HEK293T (cell line): ENCODE results near the gene IGF1R.

Experiments
- CTCF ChIA-PET: fragments of 350-600 bp; formaldehyde crosslinking; extraction: SDS; loops from one replicate; lab custom pipeline; 2021; ENCODE audit warnings: antibody characterized with exemption, inconsistent platforms; lab: Yijun Ruan, JAX
- POLR2A ChIA-PET: fragments of 350-600 bp; formaldehyde crosslinking; extraction: SDS; loops from one replicate; lab custom pipeline; 2020; ENCODE audit warnings: antibody characterized with exemption, inconsistent platforms; lab: Yijun Ruan, JAX
- DNase-seq: peaks from one replicate; pipeline ENCODE4 v3.0.0; 2012; ENCODE audit warnings: mixed read lengths; ENCODE audit errors: extremely low spot score
- ARNT ChIP-seq: fragments of 450-650 bp; IDR thresholded peaks from 2 replicates; pipeline ENCODE4 v1.6.1; 2017; ENCODE audit warnings: mild to moderate bottlenecking
- BHLHE40 ChIP-seq: fragments of 450-650 bp; IDR thresholded peaks from 2 replicates; pipeline ENCODE4 v1.6.1; 2016; ENCODE audit warnings: mild to moderate bottlenecking, moderate library complexity, borderline replicate concordance
- CTBP1 ChIP-seq: fragments of 450-650 bp; IDR thresholded peaks from 2 replicates; pipeline ENCODE4 v1.6.1; 2016; ENCODE audit warnings: borderline replicate concordance
- ELF4 ChIP-seq: fragments of 450-650 bp; IDR thresholded peaks from 2 replicates; pipeline ENCODE4 v1.6.1; 2017; ENCODE audit warnings: antibody characterized with exemption
- FOXA1 ChIP-seq: fragments of 450-650 bp; IDR thresholded peaks from 2 replicates; pipeline ENCODE4 v1.6.1; 2016; ENCODE audit warnings: mild to moderate bottlenecking
- FOXK2 ChIP-seq: fragments of 450-650 bp; IDR thresholded peaks from 2 replicates; pipeline ENCODE4 v1.6.1; 2016; ENCODE audit warnings: mild to moderate bottlenecking
- FOXM1 ChIP-seq: fragments of 450-650 bp; IDR thresholded peaks from 2 replicates; pipeline ENCODE4 v1.6.1; 2017; ENCODE audit warnings: mild to moderate bottlenecking, borderline replicate concordance
- HDGF ChIP-seq: fragments of 450-650 bp; IDR thresholded peaks from 2 replicates; pipeline ENCODE4 v1.6.1; 2017; ENCODE audit warnings: antibody characterized with exemption, borderline replicate concordance
- L3MBTL2 ChIP-seq: fragments of 450-650 bp; conservative IDR thresholded peaks from 2 replicates; pipeline ENCODE4 v1.6.1; 2016; ENCODE audit warnings: mild to moderate bottlenecking
- LEF1 ChIP-seq: fragments of 450-650 bp; IDR thresholded peaks from 2 replicates; pipeline ENCODE4 v1.6.1; 2017; ENCODE audit warnings: mild to moderate bottlenecking, borderline replicate concordance
- NFRKB ChIP-seq: fragments of 450-650 bp; IDR thresholded peaks from 2 replicates; pipeline ENCODE4 v1.6.1; 2016; ENCODE audit warnings: mild to moderate bottlenecking, moderate library complexity
- SP1 ChIP-seq: fragments of 450-650 bp; IDR thresholded peaks from 2 replicates; pipeline ENCODE4 v1.6.1; 2017
- SUZ12 ChIP-seq: fragments of 450-650 bp; IDR thresholded peaks from 2 replicates; pipeline ENCODE4 v1.6.1; 2016; ENCODE audit warnings: mild to moderate bottlenecking
- TARDBP ChIP-seq: fragments of 450-650 bp; IDR thresholded peaks from 2 replicates; pipeline ENCODE4 v1.6.1; 2016
- ZNF384 ChIP-seq: fragments of 450-650 bp; IDR thresholded peaks from 2 replicates; pipeline ENCODE4 v1.6.1; 2016
- TF ChIP-seq, protein P1 (sequence below): fragments of 450-650 bp; IDR thresholded peaks from 2 replicates; pipeline ENCODE4 v1.6.1; 2016

Gene IGF1R

DNA sequence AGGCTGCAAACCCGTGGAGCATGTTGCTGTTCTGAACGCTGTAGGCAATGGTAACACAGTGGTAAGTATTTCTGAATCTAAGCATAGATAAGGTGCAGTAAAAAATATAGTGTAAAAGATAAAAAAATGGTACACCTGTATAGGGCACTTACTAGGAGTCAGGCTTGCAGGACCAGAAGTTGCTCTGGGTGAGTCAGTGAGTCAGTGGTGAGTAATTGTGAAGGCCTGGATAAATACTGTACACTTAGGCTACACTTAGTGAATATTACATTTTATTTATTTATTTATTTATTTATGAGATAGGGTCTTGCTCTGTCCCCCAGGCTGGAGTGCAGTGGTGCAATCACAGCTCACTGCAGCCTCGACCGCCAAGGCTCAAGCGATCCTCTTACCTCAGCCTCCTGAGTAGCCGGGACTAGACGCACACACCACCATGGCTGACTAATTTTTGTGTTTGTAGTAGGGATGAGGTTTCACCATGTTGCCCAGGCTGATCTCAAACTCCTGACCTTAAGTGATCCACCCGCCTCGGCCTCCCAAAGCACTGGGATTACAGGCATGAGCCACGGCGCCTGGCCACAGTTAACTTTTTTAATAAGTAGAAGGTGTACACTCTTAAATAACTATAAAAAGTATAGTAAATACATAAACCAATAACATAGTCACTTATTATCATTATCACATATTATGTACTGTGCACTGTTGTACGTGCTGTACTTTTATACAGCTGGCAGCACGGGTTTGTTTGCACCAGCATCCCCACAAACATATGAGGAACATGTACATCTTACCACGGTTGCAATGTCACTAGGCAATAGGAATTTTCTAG lies 155.1 kb downstream of the IGF1R start:
- DNase-seq = no peak
- POLR2A ChIA-PET = no interaction called here
- CTCF ChIA-PET = interaction anchor here (0.6 to 2.1 kb wide), 2 partner anchors 16 to 151 kb away, joined by 3 to 12 read pairs; no protein-coding TSS in a partner anchor
- TF ChIP-seq ZNF384 = no peak
- TF ChIP-seq TARDBP = no peak
- TF ChIP-seq BHLHE40 = no peak
- TF ChIP-seq L3MBTL2 = no peak
- TF ChIP-seq ELF4 = no peak
- no peak for TF ChIP-seq FOXM1
- no peak for TF ChIP-seq CTBP1
- TF ChIP-seq ARNT = no peak
- no peak for TF ChIP-seq FOXA1
- TF ChIP-seq, protein P1, sequence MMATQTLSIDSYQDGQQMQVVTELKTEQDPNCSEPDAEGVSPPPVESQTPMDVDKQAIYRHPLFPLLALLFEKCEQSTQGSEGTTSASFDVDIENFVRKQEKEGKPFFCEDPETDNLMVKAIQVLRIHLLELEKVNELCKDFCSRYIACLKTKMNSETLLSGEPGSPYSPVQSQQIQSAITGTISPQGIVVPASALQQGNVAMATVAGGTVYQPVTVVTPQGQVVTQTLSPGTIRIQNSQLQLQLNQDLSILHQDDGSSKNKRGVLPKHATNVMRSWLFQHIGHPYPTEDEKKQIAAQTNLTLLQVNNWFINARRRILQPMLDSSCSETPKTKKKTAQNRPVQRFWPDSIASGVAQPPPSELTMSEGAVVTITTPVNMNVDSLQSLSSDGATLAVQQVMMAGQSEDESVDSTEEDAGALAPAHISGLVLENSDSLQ = no peak
- no peak for TF ChIP-seq LEF1
- TF ChIP-seq HDGF = no peak
- no peak for TF ChIP-seq NFRKB
- TF ChIP-seq SUZ12 = no peak
- no peak for TF ChIP-seq FOXK2

DNA sequence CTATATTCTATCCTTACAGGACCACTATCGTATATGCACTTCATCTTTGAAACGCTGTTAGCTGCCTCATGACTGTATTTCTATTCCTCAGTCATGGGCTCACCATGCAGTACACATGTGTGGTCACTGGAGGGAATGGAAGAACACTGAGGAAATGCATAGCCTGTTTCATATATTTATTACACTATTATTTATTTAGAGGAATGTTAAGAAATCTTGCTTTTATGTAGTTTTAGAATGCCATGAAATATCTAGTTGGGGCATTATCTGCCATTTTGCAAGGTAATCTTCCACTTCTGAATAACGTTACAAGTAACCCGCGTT lies 155.7 kb downstream of the IGF1R start:
- TF ChIP-seq NFRKB (no peak), FOXK2 (no peak), LEF1 (no peak), TARDBP (no peak), CTBP1 (no peak)
- TF ChIP-seq, protein P1 = no peak
- CTCF ChIA-PET = interaction anchor here (0.6 to 2.1 kb wide), 2 partner anchors 15 to 152 kb away, joined by 3 to 12 read pairs; no protein-coding TSS in a partner anchor
- no peak for DNase-seq
- POLR2A ChIA-PET = no interaction called here

DNA sequence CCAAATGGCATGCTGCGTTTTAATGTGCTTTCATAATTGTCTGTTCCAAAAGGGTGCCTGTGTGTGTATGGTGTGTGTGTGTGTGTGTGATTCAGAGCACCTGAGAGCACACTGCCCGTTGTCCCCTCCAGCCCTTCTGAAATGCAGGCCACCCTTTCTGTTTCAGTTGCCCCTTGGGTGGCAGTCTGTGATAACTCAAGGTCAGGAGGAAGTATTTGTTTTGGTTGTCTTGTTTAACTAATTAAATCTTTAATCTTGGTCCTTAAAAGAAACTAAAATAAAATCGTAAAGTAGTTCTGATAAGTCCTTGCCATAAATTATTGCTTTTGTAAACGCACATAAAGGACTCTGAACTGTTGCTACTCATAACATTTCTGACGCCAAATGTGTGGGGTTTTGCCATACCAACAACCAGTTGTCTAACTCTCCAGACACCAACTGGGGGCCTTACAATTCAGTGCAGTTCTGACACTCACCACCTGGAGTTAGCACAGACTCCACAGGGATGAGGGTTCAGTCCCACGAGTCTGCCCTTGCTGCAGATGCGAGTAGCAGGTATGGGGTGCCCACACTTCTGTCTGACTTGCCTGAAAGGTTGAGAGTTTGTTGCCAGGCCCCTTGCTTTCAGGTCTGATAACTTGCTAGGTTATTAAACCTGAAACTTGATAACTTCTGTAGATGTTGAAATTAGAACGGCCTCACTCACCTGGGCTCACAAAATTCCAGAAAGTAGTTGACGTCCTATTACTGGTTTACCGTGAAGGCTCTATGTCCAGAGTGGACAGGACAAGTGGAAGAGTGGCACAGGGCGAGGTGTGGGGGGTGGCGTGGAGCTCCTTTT lies 157.3 kb downstream of the IGF1R start:
- CTCF ChIA-PET = interaction anchor here (0.8 to 2.1 kb wide), 5 partner anchors 11 to 56 kb away, joined by 3 to 12 read pairs (median 6); no protein-coding TSS in a partner anchor
- DNase-seq = peak; percentile 60
- no peak for TF ChIP-seq SP1
- TF ChIP-seq, protein P1 = no peak
- TF ChIP-seq FOXA1 = no peak
- TF ChIP-seq BHLHE40 = no peak
- TF ChIP-seq CTBP1 = no peak
- no peak for TF ChIP-seq TARDBP
- TF ChIP-seq FOXM1 = no peak
- no peak for TF ChIP-seq L3MBTL2
- no peak for TF ChIP-seq NFRKB
- TF ChIP-seq LEF1 = no peak
- no peak for TF ChIP-seq ARNT
- TF ChIP-seq HDGF = no peak
- TF ChIP-seq ELF4 = no peak
- no peak for TF ChIP-seq SUZ12
- no peak for TF ChIP-seq ZNF384
- no peak for TF ChIP-seq FOXK2
- POLR2A ChIA-PET = interaction anchor here (0.5 kb wide), 1 partner anchor 34 kb away, joined by 4 read pairs; no protein-coding TSS in a partner anchor

DNA sequence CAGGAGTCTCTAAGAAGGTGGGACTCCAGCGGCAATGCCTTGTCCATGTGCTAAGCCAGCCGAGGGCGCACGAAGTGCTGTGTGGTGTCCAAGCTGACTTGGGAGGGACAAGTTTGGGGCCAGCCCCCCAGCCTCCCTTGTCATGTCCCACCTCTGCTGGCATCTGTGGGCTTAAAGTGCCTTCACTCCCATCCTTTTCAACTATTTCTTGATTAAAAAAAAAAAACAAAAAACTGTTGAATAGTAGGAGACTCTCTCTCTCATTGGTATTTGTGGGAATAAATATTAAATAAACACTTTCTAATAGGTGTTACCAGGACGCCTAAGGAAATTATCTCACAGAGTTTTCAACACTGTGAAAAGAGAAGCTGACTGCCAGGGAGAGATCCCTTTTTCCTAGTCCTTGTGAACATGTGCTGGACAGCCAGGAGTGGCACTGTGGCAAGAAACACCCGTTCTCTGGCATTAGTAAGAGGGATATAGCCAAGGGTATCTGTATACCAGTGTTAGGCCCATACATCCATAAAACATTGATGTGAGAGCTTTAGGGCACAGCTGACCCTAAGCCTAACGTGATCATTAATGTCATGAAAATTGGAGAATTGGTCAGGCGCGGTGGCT lies 158.0 kb downstream of the IGF1R start:
- DNase-seq = no peak
- ChIA-PET POLR2A (interaction anchor here (0.5 kb wide), 1 partner anchor 35 kb away, joined by 4 read pairs; no protein-coding TSS in a partner anchor), CTCF (interaction anchor here (0.6 to 1.9 kb wide), 7 partner anchors 10 to 316 kb away, joined by 3 to 7 read pairs (median 3); no protein-coding TSS in a partner anchor)
- TF ChIP-seq TARDBP (no peak), FOXK2 (no peak), ARNT (no peak), LEF1 (no peak), CTBP1 (no peak), HDGF (no peak), ELF4 (no peak), SUZ12 (no peak), BHLHE40 (no peak), ZNF384 (no peak), NFRKB (no peak), FOXM1 (no peak), SP1 (no peak), L3MBTL2 (no peak), FOXA1 (no peak)
- TF ChIP-seq, protein P1 = no peak
